Endothelial cell of umbilical vein (primary cell): ENCODE measurements around the gene CLTCL1. TPM values are rescaled to one million over a fixed set of nuclear protein-coding genes. Genes with fewer than 3 reads are reported as not detected.
A peak's percentile ranks its signal among the peaks of the same experiment; 100 is the strongest.

Source experiments
- BruUV-seq: library from RNA; stranded (reverse); fragments of 400-500 nt; replicated peaks from 2 replicates; lab custom pipeline; 2021; lab: Mats Ljungman, UMichigan
- CTCF ChIA-PET: fragments of 300-600, 350-600 bp; sonication (Branson Sonifier 250); formaldehyde crosslinking; loops from one replicate; lab custom pipeline; 2021; ENCODE audit warnings: antibody characterized with exemption, inconsistent platforms; lab: Charles Lee
- POLR2A ChIA-PET: fragments of 300-600, 350-600 bp; sonication (Branson Sonifier 250); formaldehyde crosslinking; loops from one replicate; lab custom pipeline; 2021; ENCODE audit warnings: antibody characterized with exemption, inconsistent platforms; lab: Charles Lee
- DNase-seq: peaks from one replicate; pipeline ENCODE4 v3.0.0-alpha.2; 2011; ENCODE audit warnings: low read depth, low spot score
- FAIRE-seq: peaks from 2 replicates; lab custom pipeline; 2011; peaks lifted over from hg19 to GRCh38; lab: Jason Lieb, UNC
- H2AFZ ChIP-seq: 2 replicates; pipeline ENCODE4 v1.6.0; 2012; ENCODE audit warnings: low read depth, low read length, control low read depth, inconsistent platforms
- H3K27ac ChIP-seq: 2 replicates; pipeline ENCODE4 v1.5.1; 2011; ENCODE audit warnings: low read depth, mild to moderate bottlenecking, control low read depth, low read length, moderate library complexity; ENCODE audit not compliant: insufficient read depth
- H3K27me3 ChIP-seq, 2 experiments: 2 replicates each; pipeline versions ENCODE4 v1.6.0 to v1.6.1; 2011; ENCODE audit warnings: low read length in 2 of 2, mixed read lengths in 1 of 2; ENCODE audit not compliant: control insufficient read depth in 2 of 2, insufficient read depth in 2 of 2
- H3K36me3 ChIP-seq, 2 experiments: 2 replicates in 1 of 2; 3 replicates in 1 of 2; pipeline ENCODE4 v1.5.1; 2011; ENCODE audit warnings: low read length in 2 of 2, mild to moderate bottlenecking in 1 of 2, moderate library complexity in 1 of 2; ENCODE audit not compliant: control insufficient read depth in 2 of 2, insufficient read depth in 2 of 2; ENCODE audit errors: extremely low read depth in 1 of 2
- H3K4me1 ChIP-seq: 3 replicates; pipeline ENCODE4 v1.5.1; 2011; ENCODE audit warnings: mild to moderate bottlenecking, low read length; ENCODE audit not compliant: control insufficient read depth, insufficient read depth; ENCODE audit errors: extremely low read depth
- H3K4me2 ChIP-seq: 2 replicates; pipeline ENCODE4 v1.6.1; 2011; ENCODE audit warnings: low read length, control low read depth, mixed read lengths; ENCODE audit not compliant: insufficient read depth
- H3K4me3 ChIP-seq, 3 experiments: fragments of 200-600 bp in 1 of 3; sonication (generic), shearing (Covaris generic) in 1 of 3; replicated peaks in 1 of 3; 2 replicates each; pipeline ENCODE4 v1.5.1; 2011 to 2016; ENCODE audit warnings: control low read depth in 3 of 3, low read length in 3 of 3, mild to moderate bottlenecking in 2 of 3, inconsistent platforms in 1 of 3, low read depth in 1 of 3, moderate library complexity in 1 of 3; ENCODE audit not compliant: insufficient read depth in 1 of 3
- H3K79me2 ChIP-seq: 2 replicates; pipeline ENCODE4 v1.6.0; 2012; ENCODE audit warnings: low read length, inconsistent platforms; ENCODE audit not compliant: control insufficient read depth, insufficient read depth
- H3K9ac ChIP-seq: replicated peaks from 2 replicates; pipeline ENCODE3; 2011; ENCODE audit warnings: low read length, control low read depth; ENCODE audit not compliant: insufficient read depth; ENCODE audit errors: extremely low read depth
- H3K9me1 ChIP-seq: replicated peaks from 3 replicates; pipeline ENCODE4 v1.6.0; 2011; ENCODE audit warnings: mild to moderate bottlenecking, low read length; ENCODE audit not compliant: control insufficient read depth, insufficient read depth; ENCODE audit errors: extremely low read depth
- H3K9me3 ChIP-seq: replicated peaks from 2 replicates; pipeline ENCODE4 v1.5.1; 2012; ENCODE audit warnings: low read length, inconsistent platforms; ENCODE audit not compliant: control insufficient read depth, insufficient read depth
- H4K20me1 ChIP-seq: replicated peaks from 2 replicates; pipeline ENCODE3; 2011; ENCODE audit warnings: mild to moderate bottlenecking, low read length; ENCODE audit not compliant: control insufficient read depth, insufficient read depth; ENCODE audit errors: extremely low read depth
- EZH2 ChIP-seq: IDR thresholded peaks from 2 replicates; pipeline ENCODE4 v1.6.1; 2012; ENCODE audit warnings: borderline replicate concordance, low read depth, mild to moderate bottlenecking, moderate library complexity, low read length, inconsistent platforms; ENCODE audit not compliant: severe bottlenecking
- FOS ChIP-seq: IDR thresholded peaks from 2 replicates; pipeline ENCODE4 v1.6.1; 2011; ENCODE audit warnings: mild to moderate bottlenecking, low read length, moderate library complexity, borderline replicate concordance; ENCODE audit not compliant: insufficient read depth
- GATA2 ChIP-seq: IDR thresholded peaks from 2 replicates; pipeline ENCODE4 v1.7.0; 2011; ENCODE audit warnings: low read depth, mild to moderate bottlenecking, moderate library complexity, mixed read lengths, low read length; ENCODE audit not compliant: insufficient read length, insufficient read depth
- JUN ChIP-seq: IDR thresholded peaks from 2 replicates; pipeline ENCODE4 v1.6.1; 2011; ENCODE audit warnings: borderline replicate concordance, low read depth; ENCODE audit not compliant: insufficient read length, insufficient read depth
- MYC ChIP-seq: IDR thresholded peaks from one replicate; pipeline ENCODE4 v1.6.1; 2011; ENCODE audit warnings: mild to moderate bottlenecking, low read depth, low read length
- POLR2A ChIP-seq: IDR thresholded peaks from 2 replicates; pipeline ENCODE4 v1.6.1; 2012; ENCODE audit warnings: low read depth, mild to moderate bottlenecking, control low read depth, low read length
- POLR2AphosphoS5 ChIP-seq: IDR thresholded peaks from 2 replicates; pipeline ENCODE4 v1.6.1; 2012; ENCODE audit warnings: low read depth, mild to moderate bottlenecking, control low read depth, low read length, moderate library complexity; ENCODE audit not compliant: insufficient read depth
- dilution Hi-C: fragments of 300-500 bp; cut with MboI; formaldehyde crosslinking; loops from one replicate; pipeline ENCODE4 v1.15.0; 2019; ENCODE audit warnings: low sequenced_read_pairs; ENCODE audit not compliant: extremely low pct_ligation_motif_present
- intact Hi-C: fragments of 100-400 bp; cut with micrococcal nuclease; formaldehyde crosslinking; loops from one replicate; pipeline ENCODE4 v1.10.0; 2022
- polyA plus RNA-seq, 4 experiments: library from polyadenylated mRNA; depleted of rRNA in 3 of 4; stranded (reverse) in 3 of 4; unstranded in 1 of 4; fragments of >200 nt; gene quantifications; 2 replicates each; pipeline versions ENCODE4 v1.2.1 to v1.2.3, GENCODE V29; 2011 to 2012; ENCODE audit warnings: missing spikeins in 1 of 4
- total RNA-seq: library from RNA; stranded (reverse); gene quantifications from 2 replicates; pipeline ENCODE4 v1.2.3, GENCODE V29; 2021
- TF ChIP-seq, protein P1 (sequence below), 2 donors: IDR thresholded peaks; 1 replicate in 1 of 2; 2 replicates in 1 of 2; pipeline ENCODE4 v1.5.1; 2011; ENCODE audit warnings: low read length in 2 of 2, mild to moderate bottlenecking in 2 of 2, moderate library complexity in 2 of 2, control low read depth in 1 of 2, inconsistent platforms in 1 of 2, low read depth in 1 of 2; ENCODE audit not compliant: insufficient read depth in 1 of 2; ENCODE audit errors: extremely low read depth in 1 of 2
- TF ChIP-seq, protein P2 (sequence below): IDR thresholded peaks from 2 replicates; pipeline ENCODE4 v1.6.1; 2011; ENCODE audit not compliant: insufficient read depth, insufficient read length

CLTCL1 gene
- total and polyA plus RNA-seq, 2 donors (not counting 3 experiments of a cell fraction or from before 2014, with no cell fraction given), result 5.0 to 6.2 TPM

DNA sequence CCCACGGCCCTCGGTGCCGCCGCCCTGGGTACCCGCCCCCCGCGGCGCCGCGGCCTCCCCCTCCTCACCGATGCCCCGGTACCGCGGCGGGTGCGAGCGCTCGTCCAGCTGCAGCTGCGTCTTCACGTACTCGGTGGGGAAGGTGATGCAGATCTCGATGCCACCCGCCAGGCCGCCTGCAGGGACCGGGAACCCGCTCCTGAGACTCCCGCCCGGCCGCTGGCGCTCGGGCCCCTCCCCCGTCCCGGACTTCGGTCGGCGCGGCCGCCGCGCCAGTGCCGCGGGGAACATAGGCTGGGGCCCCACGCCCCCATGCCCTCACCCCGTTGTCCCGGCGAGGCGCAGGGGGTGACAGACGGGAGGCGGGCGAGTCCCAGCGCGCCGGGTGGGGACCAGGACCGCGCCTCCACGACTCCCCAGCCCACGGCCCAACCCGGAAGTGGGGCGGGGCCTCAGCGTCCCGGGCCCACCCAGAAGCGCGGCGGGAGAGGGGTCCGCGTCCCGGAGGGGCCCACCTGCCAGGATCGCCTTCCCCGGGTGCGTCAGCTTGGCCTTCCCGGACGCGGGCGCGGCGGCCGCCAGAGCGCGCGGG, 113.4 kb downstream of the CLTCL1 start:
- H3K36me3 ChIP-seq, result peaks cover 0 to 5% of the 10 kb centered on the region in 2 experiments
- intact Hi-C loops, result loop anchor here (1.0 to 5.0 kb wide), 3 partner anchors 34 to 269 kb away; partner anchors contain the start of genes C22orf39, ESS2 and MRPL40

DNA sequence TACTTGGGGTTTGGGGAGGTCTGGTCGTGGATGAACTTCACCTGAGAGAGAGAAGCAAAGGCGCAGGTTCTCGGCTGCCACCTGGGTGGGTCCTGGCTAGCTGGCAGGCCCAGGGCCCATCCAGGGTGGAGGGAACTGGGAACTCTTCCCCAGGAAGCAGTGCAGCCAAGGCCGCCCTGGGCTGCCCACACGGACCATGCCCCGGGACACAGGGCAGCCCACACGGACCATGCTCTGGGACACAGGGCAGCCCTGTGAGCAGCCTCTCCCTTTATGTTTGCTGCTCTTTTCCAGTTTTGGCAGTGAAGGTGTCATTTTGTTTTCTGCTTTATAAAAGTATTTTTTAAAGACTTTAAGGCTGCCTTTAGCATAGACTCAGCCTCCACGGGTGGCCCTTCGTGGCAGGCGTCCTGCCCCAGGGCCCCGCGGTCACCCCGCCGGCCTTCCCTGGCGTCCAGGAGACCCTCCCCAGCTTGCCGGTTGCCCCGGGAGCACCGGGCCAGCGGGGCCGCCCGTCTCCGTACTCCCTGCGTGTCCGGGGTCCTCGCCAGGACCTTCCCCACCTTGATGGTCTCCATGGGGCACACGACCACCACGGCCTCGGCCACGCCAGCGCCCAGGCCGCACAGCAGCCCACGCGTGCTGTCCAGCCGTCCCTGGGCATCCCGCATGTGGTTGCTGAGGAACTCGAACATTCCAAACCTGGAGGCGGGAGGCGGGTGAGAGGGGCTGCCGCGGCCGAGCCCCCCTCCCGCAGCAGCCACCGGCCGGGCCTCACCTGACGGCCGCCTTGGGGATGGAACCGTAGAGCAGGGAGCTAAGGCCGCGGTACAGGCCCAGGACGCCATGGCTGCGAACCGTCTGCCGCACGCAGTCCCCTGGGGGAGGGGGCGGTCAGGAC, 114.1 kb downstream of the CLTCL1 start:
- ChIA-PET POLR2A (no interaction called here), CTCF (no interaction called here)
- no peaks in the 10 kb centered on the region for H3K9me1 ChIP-seq
- H4K20me1 ChIP-seq, result no peaks in the 10 kb centered on the region
- no peaks in the 10 kb centered on the region for H3K27me3 ChIP-seq
- peak overlapping the region; percentile 74 for H3K9ac ChIP-seq
- no peak for DNase-seq
- TF ChIP-seq JUN, result no peak
- TF ChIP-seq EZH2, result no peak
- no peak for TF ChIP-seq POLR2A
- TF ChIP-seq, protein P1, sequence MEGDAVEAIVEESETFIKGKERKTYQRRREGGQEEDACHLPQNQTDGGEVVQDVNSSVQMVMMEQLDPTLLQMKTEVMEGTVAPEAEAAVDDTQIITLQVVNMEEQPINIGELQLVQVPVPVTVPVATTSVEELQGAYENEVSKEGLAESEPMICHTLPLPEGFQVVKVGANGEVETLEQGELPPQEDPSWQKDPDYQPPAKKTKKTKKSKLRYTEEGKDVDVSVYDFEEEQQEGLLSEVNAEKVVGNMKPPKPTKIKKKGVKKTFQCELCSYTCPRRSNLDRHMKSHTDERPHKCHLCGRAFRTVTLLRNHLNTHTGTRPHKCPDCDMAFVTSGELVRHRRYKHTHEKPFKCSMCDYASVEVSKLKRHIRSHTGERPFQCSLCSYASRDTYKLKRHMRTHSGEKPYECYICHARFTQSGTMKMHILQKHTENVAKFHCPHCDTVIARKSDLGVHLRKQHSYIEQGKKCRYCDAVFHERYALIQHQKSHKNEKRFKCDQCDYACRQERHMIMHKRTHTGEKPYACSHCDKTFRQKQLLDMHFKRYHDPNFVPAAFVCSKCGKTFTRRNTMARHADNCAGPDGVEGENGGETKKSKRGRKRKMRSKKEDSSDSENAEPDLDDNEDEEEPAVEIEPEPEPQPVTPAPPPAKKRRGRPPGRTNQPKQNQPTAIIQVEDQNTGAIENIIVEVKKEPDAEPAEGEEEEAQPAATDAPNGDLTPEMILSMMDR (IDR thresholded peaks at IDR 0.05; ENCODE audit: extremely low read depth in 1 of 2, insufficient read depth in 1 of 2, low read depth in 1 of 2, low read length in 2 of 2), result no peak
- TF ChIP-seq MYC, result no peak
- TF ChIP-seq POLR2AphosphoS5, result no peak
- TF ChIP-seq, protein P2, sequence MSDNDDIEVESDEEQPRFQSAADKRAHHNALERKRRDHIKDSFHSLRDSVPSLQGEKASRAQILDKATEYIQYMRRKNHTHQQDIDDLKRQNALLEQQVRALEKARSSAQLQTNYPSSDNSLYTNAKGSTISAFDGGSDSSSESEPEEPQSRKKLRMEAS, result no peak
- no peak for TF ChIP-seq FOS
- TF ChIP-seq GATA2, result no peak
- dilution Hi-C loops, result no loop called here
- peak overlapping the region; percentile 60 to 89 (median 68) for H3K4me3 ChIP-seq
- H3K9me3 ChIP-seq, result no peaks in the 10 kb centered on the region
- FAIRE-seq, result no peak
- peaks cover 0 to 5% of the 10 kb centered on the region in 2 experiments for H3K36me3 ChIP-seq
- H3K79me2 ChIP-seq, result peaks cover 27% of the 10 kb centered on the region
- H2AFZ ChIP-seq, result peak overlapping the region; percentile 60
- peak overlapping the region; percentile 56 for H3K27ac ChIP-seq
- BruUV-seq, result no TSS peak
- H3K4me1 ChIP-seq, result peaks cover 16% of the 10 kb centered on the region
- intact Hi-C loops, result loop anchor here (1.0 to 5.0 kb wide), 3 partner anchors 33 to 270 kb away; partner anchors contain the start of genes C22orf39, ESS2 and MRPL40
- peak overlapping the region; percentile 62 for H3K4me2 ChIP-seq

More for the DNA sequence above, 113.4 kb downstream of the CLTCL1 start:
- no peak for TF ChIP-seq MYC
- TF ChIP-seq, protein P2, result no peak
- CTCF ChIA-PET, result interaction anchor here (0.5 to 3.5 kb wide), 14 partner anchors 9 to 452 kb away, joined by 3 to 25 read pairs (median 6); partner anchors contain the start of genes CLTCL1 and ESS2
- Histone ChIP-seq H3K9ac (peak overlapping the region; percentile 74), H3K27me3 (no peaks in the 10 kb centered on the region), H2AFZ (peak overlapping the region; percentile 60), H3K9me3 (no peaks in the 10 kb centered on the region), H3K79me2 (peaks cover 20% of the 10 kb centered on the region), H3K4me2 (peak overlapping the region; percentile 62), H3K4me1 (peaks cover 9% of the 10 kb centered on the region), H3K4me3 (peak overlapping the region; percentile 60 to 89 (median 68)), H4K20me1 (no peaks in the 10 kb centered on the region), H3K27ac (peak overlapping the region; percentile 56), H3K9me1 (no peaks in the 10 kb centered on the region)
- POLR2A ChIA-PET, result no interaction called here
- dilution Hi-C loops, result no loop called here
- FAIRE-seq (peak; percentile 64), DNase-seq (peak; percentile 46)
- BruUV-seq, result no TSS peak
